ENCODE data around the gene TTLL10.

TTLL10 gene

GRCh38 chr1:1236945-1237873, 63.5 kb downstream of the TTLL10 start:
- DNase-seq (ENCODE audit: low read depth, low spot score) = no peak

- no peak for DNase-seq (ENCODE audit: low read depth, low spot score)
Measured at GRCh38 chr1:1237874-1238701, 64.4 kb downstream of the TTLL10 start.

GRCh38 chr1:1238702-1239178, 65.1 kb downstream of the TTLL10 start:
- DNase-seq (ENCODE audit: low read depth, low spot score) = no peak

- no peak for DNase-seq (ENCODE audit: low read depth, low spot score)
Measured at GRCh38 chr1:1239227-1239613, 65.5 kb downstream of the TTLL10 start.

GRCh38 chr1:1239614-1240347, 66.1 kb downstream of the TTLL10 start:
- no peak for DNase-seq (ENCODE audit: low read depth, low spot score)

- no peak for DNase-seq (ENCODE audit: low read depth, low spot score)
Measured at GRCh38 chr1:1240348-1240732, 66.7 kb downstream of the TTLL10 start.

- DNase-seq (ENCODE audit: low read depth, low spot score) = no peak
Measured at GRCh38 chr1:1240822-1241587, 67.3 kb downstream of the TTLL10 start.

- DNase-seq (ENCODE audit: low read depth, low spot score) = no peak
Measured at GRCh38 chr1:1241588-1242219, 68.0 kb downstream of the TTLL10 start.

- DNase-seq (ENCODE audit: low read depth, low spot score) = no peak
Measured at GRCh38 chr1:1242461-1243265, 69.0 kb downstream of the TTLL10 start.

GRCh38 chr1:1243266-1243660, 69.6 kb downstream of the TTLL10 start:
- DNase-seq (ENCODE audit: low read depth, low spot score) = no peak

- DNase-seq (ENCODE audit: low read depth, low spot score) = no peak
Measured at GRCh38 chr1:1243807-1244191, 70.1 kb downstream of the TTLL10 start.

GRCh38 chr1:1244192-1244811, 70.6 kb downstream of the TTLL10 start:
- no peak for DNase-seq (ENCODE audit: low read depth, low spot score)

- no peak for DNase-seq (ENCODE audit: low read depth, low spot score)
Measured at GRCh38 chr1:1245178-1245816, 71.6 kb downstream of the TTLL10 start.

- no peak for DNase-seq (ENCODE audit: low read depth, low spot score)
Measured at GRCh38 chr1:1245817-1246576, 72.3 kb downstream of the TTLL10 start.

GRCh38 chr1:1246577-1247340, 73.1 kb downstream of the TTLL10 start, which contains the start of gene C1QTNF12:
Gene C1QTNF12, minus strand, starts transcription at chr1:1246722. Its CDS starts 32 bp downstream, at chr1:1246690.
- no peak for DNase-seq (ENCODE audit: low read depth, low spot score)

GRCh38 chr1:1247341-1247913, 73.7 kb downstream of the TTLL10 start:
- DNase-seq (ENCODE audit: low read depth, low spot score) = no peak

All from smooth muscle cell of the brain vasculature (primary cell).